ENCODE measurements around the gene MGLL. TPM values are rescaled to one million over a fixed set of nuclear protein-coding genes. Genes with fewer than 3 reads are reported as not detected.

Gene MGLL
- total RNA-seq, 1 experiment from 2014 or later: 6.8 TPM

GRCh38 chr3:127772273-127772672 lies 50.0 kb downstream of the MGLL start:
- DNase-seq (ENCODE audit: low read depth, low spot score) (no peak), ATAC-seq (no peak)
- TF ChIP-seq, protein P1, sequence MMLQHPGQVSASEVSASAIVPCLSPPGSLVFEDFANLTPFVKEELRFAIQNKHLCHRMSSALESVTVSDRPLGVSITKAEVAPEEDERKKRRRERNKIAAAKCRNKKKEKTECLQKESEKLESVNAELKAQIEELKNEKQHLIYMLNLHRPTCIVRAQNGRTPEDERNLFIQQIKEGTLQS (IDR thresholded peaks at IDR 0.05): no peak
- no peak for TF ChIP-seq ZFX (IDR thresholded peaks at IDR 0.05)
- TF ChIP-seq SRF (IDR thresholded peaks at IDR 0.05; ENCODE audit: low read depth): no peak
- TF ChIP-seq CEBPB (IDR thresholded peaks at IDR 0.05; ENCODE audit: low read depth): no peak
- no peak for TF ChIP-seq ELF1 (IDR thresholded peaks at IDR 0.05; ENCODE audit: borderline replicate concordance, low read depth)
- no peak for TF ChIP-seq RAD21 (IDR thresholded peaks at IDR 0.05; ENCODE audit: low read depth)
- no peak for TF ChIP-seq SIN3A (IDR thresholded peaks at IDR 0.05; ENCODE audit: low read depth)
- TF ChIP-seq REST (IDR thresholded peaks at IDR 0.05; ENCODE audit: low read depth): no peak
- no peak for TF ChIP-seq YY1 (IDR thresholded peaks at IDR 0.05; ENCODE audit: extremely low read depth, insufficient replicate concordance, low read depth, low read length)
- no peak for TF ChIP-seq MAX (IDR thresholded peaks at IDR 0.05)
- Histone ChIP-seq H3K9me2 (ENCODE audit: insufficient read depth) (no peaks in the 10 kb centered on the region), H3K79me2 (ENCODE audit: insufficient read depth, low read length) (no peaks in the 10 kb centered on the region), H3K9ac (ENCODE audit: low read length) (no peak overlapping the region), H3K4me3 (replicated peaks in 1 of 2; ENCODE audit: low read depth in 1 of 2, low read length in 2 of 2) (no peak overlapping the region), H4K20me1 (ENCODE audit: insufficient read depth) (no peaks in the 10 kb centered on the region), H3K9me3 (ENCODE audit: control insufficient read depth in 1 of 2, insufficient read depth in 1 of 2, low read depth in 1 of 2, low read length in 2 of 2) (no peaks in the 10 kb centered on the region), H3K4me1 (ENCODE audit: control insufficient read depth in 1 of 2, insufficient read depth in 2 of 2, low read length in 2 of 2) (peaks cover 12 to 38% of the 10 kb centered on the region in 2 experiments), H2AFZ (ENCODE audit: low read depth, low read length, poor library complexity, severe bottlenecking) (no peak overlapping the region), H3K27ac (ENCODE audit: low read depth, low read length) (no peak overlapping the region), H3K4me2 (ENCODE audit: low read length) (no peak overlapping the region), H3K27me3 (ENCODE audit: insufficient read depth, low read length) (no peaks in the 10 kb centered on the region), H3K36me3 (ENCODE audit: control insufficient read depth in 1 of 2, insufficient read depth in 2 of 2, low read length in 2 of 2) (no peaks in the 10 kb centered on the region)
- ChIA-PET CTCF (no interaction called here), RAD21 (ENCODE audit: low non-redundant PET in 1 of 2, low total read pairs in 2 of 2, uncharacterized antibody in 2 of 2, unreplicated experiment in 2 of 2) (no interaction called here), POLR2A (no interaction called here)
- intact Hi-C loops (cut with micrococcal nuclease): no loop called here
- BruUV-seq (replicated peaks): no TSS peak
